NCI-H2107 (cell line): ENCODE results near the gene HTR3E.
"Not testable (repeated sequence)": the region's sequence is repeated elsewhere in the genome, so short reads cannot be mapped to it uniquely, and the experiment has no call there.

Source experiments
- DNase-seq: peaks from one replicate; lab custom pipeline; 2025; lab: John Stamatoyannopoulos, UW

Gene HTR3E

GRCh38 chr3:184110316-184110725, 13.5 kb downstream of the HTR3E start:
- no peak for DNase-seq

GRCh38 chr3:184116017-184116416, 19.2 kb downstream of the HTR3E start:
- no peak for DNase-seq

GRCh38 chr3:184117636-184118035, 20.8 kb downstream of the HTR3E start:
- peak; percentile 42 for DNase-seq

GRCh38 chr3:184121031-184121430, 24.2 kb downstream of the HTR3E start:
- DNase-seq, result not testable (repeated sequence)

- DNase-seq, result no peak
Measured at GRCh38 chr3:184126006-184126405, 29.1 kb downstream of the HTR3E start.

- peak; percentile 42 for DNase-seq
Measured at GRCh38 chr3:184129012-184129411, 32.1 kb downstream of the HTR3E start.

GRCh38 chr3:184132945-184133344, 36.1 kb downstream of the HTR3E start:
- DNase-seq, result no peak

GRCh38 chr3:184133840-184134745, 37.2 kb downstream of the HTR3E start:
- peak; percentile 80 for DNase-seq

GRCh38 chr3:184134746-184135148, 37.9 kb downstream of the HTR3E start:
- no peak for DNase-seq

- DNase-seq, result peak; percentile 97
Measured at GRCh38 chr3:184135149-184135910, 38.5 kb downstream of the HTR3E start, which contains the start of gene EIF2B5. EIF2B5 (plus strand) TSS chr3:184135358; CDS start chr3:184135386, 28 bp downstream.

GRCh38 chr3:184135911-184136260, 39.0 kb downstream of the HTR3E start:
- no peak for DNase-seq

- DNase-seq, result no peak
Measured at GRCh38 chr3:184140436-184140835, 43.6 kb downstream of the HTR3E start.

GRCh38 chr3:184142199-184142598, 45.3 kb downstream of the HTR3E start:
- DNase-seq, result no peak

GRCh38 chr3:184143327-184143726, 46.5 kb downstream of the HTR3E start:
- DNase-seq, result no peak

- no peak for DNase-seq
Measured at GRCh38 chr3:184144505-184144904, 47.6 kb downstream of the HTR3E start.

GRCh38 chr3:184145111-184145524, 48.3 kb downstream of the HTR3E start:
- DNase-seq, result peak; percentile 79

- DNase-seq, result no peak
Measured at GRCh38 chr3:184145751-184146270, 48.9 kb downstream of the HTR3E start.

GRCh38 chr3:184148076-184148475, 51.2 kb downstream of the HTR3E start:
- DNase-seq, result no peak

GRCh38 chr3:184149123-184149522, 52.3 kb downstream of the HTR3E start:
- DNase-seq, result no peak

- DNase-seq, result not testable (repeated sequence)
Measured at GRCh38 chr3:184149770-184150169, 52.9 kb downstream of the HTR3E start.

- peak; percentile 49 for DNase-seq
Measured at GRCh38 chr3:184154885-184155643, 58.2 kb downstream of the HTR3E start, which contains the start of gene DVL3. DVL3 (plus strand) TSS chr3:184155377; CDS start chr3:184155636, 259 bp downstream.
